ENCODE results near the gene FHL5.

DNA sequence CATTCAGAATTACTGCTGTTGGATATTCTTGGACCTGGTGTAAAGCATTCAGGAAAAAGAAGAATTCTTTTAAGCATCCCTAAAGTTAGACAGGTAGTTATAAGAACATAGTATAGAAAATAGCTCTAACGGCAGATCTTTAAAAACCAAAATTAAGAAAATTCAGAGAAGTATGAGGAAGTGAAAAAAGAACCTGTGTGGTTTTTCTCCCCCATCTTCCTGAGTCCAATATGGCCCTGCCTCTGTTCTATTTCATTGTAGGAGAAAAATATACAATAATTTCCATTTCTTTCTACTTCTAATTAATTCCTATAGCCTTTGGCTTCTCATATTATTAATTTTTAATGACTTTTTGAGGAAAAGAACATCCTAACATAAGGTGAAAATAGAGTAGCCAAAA, 47.1 kb downstream of the FHL5 start:
- TF ChIP-seq CTCF (IDR thresholded peaks at IDR 0.05 in 4 of 5, conservative IDR thresholded peaks at IDR 0.05 in 1 of 5) (no peak), POLR2A (IDR thresholded peaks at IDR 0.05) (no peak)
